Limb (tissue), 2 donors: Measurements from ENCODE around the gene YIF1A.
A peak's percentile ranks its signal among the peaks of the same experiment; 100 is the strongest.
"Not testable (repeated sequence)": the region's sequence is repeated elsewhere in the genome, so short reads cannot be mapped to it uniquely, and the experiment has no call there.

Source experiments
- DNase-seq, 2 donors: peaks; one replicate each; pipeline ENCODE4 v3.0.0-alpha.2; 2016; ENCODE audit errors: extremely low spot score in 2 of 2

YIF1A gene

DNA sequence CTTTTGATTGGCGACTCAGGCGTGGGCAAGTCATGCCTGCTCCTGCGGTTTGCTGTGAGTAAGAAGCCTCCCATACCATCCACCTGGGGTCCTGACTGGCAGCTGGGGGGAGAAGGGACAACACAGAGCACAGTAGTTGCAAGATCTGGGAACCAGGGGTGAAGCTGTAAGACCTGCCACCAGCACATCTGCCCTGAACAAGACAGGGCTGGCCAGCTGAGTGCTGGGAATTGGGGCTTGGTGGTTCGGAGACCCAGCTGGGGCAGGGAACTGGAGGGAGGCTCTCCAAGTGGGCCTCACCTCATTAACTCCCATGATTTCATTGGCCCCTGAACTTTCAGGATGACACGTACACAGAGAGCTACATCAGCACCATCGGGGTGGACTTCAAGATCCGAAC, 17.1 kb downstream of the YIF1A start:
- DNase-seq = no peak

DNA sequence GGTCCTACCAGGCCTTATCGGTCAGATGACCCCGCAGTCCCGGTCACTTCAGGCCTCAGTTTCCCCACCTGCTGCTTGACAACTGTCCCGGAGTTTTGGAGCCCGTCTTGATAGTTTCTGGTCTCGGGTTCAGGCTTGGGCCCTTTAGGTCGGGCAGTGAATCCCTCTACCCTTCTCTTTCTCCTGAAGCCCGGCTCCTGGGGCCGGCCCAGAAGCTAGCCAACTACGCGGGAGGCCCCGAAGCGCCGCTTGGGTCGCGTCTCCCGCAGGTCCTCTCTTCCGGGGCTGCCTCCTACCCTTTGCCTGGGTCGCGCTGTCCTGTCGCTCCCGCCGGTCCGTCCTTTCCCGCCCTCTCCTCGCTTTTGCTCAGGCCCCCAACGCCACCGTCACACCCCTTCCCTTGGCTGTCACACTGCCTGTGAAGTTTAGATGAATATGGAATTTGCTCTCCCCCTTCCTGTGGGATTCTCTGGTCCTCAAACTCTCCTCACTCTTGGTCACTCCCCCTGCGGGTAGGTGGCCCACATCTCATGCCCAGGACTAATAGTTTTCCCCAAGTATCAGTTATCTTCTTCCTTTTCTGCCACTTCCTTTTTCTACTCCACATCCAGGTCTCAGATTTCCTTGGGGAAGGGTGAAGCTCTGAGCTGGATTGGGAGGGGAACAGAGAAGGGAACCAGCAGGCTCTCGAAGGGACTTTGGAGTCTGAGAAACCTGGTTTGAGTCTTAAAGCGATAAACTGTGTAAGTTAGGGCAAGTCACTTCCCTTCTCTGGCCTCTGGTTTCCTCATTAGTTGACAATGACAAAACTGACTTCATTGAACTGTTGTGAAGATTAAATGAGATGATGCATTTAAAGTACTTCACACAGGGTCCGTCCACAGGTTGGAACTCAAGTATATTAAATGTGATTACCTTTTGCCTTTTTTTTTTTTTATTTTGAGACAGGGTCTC, 19.7 kb downstream of the YIF1A start:
- no peak for DNase-seq

DNA sequence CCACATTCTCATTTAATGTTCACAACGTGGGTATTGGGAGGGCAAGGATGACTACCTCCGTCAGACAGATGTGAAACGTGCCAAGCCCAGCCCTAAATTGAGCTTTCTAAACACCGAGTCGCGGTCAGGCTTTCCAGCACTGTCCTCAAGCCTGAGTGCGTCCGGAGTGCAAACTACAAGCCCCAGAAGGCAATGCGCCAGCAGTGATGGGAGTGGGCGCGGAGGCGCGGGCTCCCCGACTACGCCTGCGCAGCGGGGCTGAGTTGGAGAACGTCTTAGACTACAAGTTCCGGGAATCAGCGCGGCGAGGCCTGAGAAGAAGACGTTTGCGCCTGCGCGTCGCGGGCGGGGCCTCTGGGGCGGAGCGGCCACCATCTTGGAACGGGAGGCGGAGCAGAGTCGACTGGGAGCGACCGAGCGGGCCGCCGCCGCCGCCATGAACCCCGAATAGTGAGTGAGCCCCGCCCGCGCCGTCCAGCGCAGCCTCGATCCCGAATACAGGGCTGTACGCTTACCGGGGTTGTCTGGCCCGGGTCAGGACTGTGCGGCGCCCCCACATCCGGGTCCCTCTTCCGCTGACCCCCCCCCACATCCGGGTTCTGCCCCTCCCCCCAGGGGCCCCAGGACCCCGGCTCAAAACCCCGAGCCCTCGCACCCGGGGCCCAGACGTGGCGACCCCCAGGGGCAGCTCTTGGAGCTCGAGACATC, 20.5 kb downstream of the YIF1A start, which contains the start of gene RAB1B:
TSS of gene RAB1B (plus strand) at position 396 of the 708 bp plus-strand sequence. CDS start at position 437, 41 bp downstream.
- DNase-seq = peak; percentile 100

DNA sequence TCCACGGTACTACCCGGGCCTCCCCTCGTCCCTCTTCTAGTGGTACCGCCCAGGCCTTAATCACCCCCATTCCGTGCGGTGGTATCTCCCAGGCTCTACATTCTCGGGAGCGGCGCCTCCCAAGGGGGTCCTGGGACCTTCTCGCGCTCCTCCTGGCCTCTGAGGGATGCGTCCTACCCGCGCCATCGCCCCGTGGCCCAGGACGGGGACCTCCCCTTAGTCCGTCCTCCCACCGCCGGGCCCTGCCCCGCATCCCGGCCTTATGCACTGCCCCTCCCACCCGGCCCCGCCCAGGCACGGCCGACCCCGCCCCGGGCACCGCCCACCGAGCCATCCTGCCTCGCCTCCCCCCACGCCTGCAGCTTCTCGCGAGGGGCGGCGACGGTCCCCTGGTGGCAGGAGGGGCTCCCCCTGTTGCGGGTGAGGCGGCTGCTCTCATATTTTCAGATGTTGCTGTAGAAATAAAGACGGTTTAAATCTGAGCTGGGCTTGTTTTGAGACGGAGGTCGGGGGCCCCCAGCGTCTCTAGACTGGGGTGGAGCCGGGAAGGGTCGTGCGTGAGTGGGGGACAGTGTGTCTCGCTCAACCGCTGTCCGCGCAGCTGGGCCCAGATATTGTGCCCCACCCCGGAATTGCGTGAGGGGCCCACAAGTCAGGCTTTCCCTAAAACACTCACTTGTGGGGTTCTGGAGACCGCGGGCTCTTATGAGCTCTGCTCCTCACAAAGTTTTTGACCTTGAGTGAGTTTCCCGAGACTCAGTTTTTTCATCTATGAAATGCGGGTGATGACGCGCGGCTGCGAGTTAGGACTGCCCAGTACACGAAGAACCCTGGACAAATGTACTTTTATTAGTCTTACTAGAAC, 21.3 kb downstream of the YIF1A start:
- peak; percentile 88 to 97 for DNase-seq

DNA sequence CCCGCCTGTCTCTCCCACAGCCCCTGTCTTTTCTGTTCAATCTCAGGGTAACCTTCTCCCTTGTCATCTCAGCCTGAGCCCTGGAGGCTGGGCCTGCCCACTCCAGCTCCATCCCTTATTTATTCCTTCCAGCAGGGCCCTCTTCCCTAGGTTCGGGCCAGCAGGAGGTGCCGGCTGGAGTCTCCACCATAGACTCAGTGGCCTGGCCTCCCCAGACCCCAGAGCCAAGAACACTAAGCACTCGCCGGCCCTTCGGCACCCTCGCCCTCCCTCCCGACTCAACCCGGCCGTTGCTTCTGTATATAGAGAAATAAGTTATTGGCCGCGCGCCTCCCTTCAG, 21.9 kb downstream of the YIF1A start:
- no peak for DNase-seq

DNA sequence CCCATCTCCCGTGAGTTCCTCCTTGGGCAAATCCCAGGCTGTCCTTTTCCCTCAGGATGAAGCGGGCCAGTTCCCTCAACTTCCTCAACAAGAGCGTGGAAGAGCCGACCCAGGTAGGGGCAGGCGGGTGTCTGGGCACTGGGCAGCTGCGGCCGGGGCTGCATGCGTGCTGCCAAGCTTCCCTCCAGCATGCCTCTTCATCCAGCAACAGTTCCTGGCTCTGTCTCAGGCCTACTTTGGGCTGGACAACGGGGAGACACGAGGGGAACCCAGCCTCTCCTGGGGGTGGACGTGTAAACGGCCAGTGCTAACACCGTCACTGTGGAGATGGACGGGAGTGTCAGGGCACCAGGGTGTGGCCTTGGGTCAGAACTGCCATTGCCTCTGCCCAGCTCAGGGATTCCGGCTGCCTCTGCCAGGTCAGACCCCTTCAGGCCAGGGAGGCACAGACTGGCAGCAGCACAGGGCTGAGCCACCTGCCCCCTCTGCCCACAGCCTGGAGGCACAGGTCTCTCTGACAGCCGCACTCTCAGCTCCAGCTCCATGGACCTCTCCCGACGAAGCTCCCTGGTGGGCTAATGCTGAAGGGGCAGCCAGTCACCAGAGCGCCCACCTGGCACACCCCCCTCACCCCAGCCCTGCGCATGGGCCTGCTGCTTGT, 22.4 kb downstream of the YIF1A start:
- no peak for DNase-seq

DNA sequence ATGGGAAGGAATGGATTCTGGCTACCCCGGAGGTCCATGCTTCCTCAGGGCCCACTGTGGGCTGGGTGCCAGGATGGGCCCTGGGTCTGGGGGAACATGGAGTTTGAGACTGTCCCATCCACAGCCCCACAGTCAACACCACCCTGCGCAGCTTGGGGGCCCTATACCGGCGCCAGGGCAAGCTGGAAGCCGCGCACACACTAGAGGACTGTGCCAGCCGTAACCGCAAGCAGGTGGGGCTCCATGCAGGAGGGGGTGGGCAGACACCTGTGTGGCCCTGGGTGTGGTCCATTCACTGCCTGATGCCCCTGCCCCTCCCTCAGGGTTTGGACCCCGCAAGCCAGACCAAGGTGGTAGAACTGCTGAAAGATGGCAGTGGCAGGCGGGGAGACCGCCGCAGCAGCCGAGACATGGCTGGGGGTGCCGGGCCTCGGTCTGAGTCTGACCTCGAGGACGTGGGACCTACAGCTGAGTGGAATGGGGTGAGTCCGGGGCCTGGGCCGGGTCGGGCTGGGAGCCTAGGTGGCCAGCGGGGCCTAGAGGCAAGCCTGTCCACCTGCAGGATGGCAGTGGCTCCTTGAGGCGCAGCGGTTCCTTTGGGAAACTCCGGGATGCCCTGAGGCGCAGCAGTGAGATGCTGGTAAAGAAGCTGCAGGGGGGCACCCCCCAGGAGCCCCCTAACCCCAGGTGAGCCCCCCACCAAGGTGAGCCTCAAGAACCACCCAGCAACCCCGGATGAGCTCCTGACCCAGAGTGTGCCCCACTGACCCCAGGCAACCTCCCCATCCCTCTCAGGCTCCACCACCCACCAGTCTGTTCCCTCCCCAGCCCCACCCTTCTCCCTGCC, 23.2 kb downstream of the YIF1A start:
- no peak for DNase-seq

DNA sequence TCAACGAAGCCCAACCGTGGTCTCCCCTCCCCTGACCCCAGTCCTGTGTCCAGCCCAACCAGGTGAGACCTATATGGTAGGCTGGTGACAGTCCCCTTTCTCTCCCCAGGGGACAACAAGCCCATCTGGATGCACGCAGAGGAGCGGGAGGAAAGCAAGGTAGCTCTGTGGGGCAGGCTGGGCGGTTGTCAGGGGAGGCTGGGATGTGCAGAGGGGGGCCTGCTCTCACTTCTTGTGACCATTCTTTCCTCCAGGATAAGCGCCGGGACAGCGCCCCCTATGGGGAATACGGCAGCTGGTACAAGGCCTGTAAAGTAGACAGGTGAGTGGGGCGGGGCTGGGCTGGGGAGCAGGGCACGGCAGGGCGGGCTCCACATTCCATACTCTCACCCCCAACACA, 24.0 kb downstream of the YIF1A start:
- DNase-seq = no peak

DNA sequence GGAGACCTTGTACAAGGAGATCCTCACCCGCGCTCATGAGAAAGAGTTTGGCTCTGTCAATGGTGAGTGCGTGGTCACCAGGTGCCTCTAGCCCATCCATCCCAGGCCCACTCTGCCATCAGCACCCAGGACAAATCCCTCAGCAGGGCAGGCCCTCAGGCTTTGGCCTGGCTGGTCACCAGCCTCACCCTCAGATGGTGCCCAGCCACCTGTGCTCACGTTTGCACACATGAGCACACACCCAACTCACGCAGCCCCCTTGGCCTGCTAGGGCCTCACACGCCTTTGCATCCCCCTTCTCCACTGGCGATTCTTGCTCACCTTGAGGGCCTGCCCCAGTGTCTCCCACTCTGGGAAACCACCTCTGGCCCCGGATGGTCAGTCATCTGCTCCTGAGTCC, 24.6 kb downstream of the YIF1A start:
- DNase-seq = no peak

DNA sequence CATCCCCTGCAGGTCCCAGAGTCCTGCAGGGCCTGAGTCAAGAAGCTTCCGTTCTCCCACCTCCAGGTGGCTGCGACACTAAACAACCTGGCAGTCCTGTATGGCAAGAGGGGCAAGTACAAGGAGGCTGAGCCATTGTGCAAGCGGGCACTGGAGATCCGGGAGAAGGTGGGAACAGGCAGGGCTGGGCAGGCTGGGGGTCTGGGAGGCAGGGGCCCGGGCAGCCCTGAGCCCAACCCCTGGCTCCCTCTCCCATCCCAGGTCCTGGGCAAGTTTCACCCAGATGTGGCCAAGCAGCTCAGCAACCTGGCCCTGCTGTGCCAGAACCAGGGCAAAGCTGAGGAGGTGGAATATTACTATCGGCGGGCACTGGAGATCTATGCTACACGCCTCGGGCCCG, 25.2 kb downstream of the YIF1A start:
- no peak for DNase-seq

DNA sequence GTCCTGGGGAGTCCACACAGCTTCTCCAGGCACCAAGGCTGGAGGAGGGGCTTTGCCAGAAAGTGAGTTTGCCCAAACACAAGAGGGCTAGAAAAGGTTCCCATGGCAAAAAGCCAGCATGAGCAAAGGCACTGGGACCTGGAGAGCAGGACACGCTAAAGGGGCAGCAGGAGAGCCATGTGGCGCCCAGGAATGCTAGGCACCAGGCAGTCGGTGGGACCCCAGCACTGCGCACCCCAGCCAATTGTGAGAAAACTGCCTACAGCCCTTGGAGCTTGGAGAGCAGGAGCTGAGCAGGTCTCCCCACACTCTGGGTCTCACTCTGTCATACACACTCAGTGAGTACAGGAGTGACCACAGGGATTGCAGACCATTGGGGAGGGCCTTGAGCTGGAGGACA, 25.7 kb downstream of the YIF1A start:
- no peak for DNase-seq

DNA sequence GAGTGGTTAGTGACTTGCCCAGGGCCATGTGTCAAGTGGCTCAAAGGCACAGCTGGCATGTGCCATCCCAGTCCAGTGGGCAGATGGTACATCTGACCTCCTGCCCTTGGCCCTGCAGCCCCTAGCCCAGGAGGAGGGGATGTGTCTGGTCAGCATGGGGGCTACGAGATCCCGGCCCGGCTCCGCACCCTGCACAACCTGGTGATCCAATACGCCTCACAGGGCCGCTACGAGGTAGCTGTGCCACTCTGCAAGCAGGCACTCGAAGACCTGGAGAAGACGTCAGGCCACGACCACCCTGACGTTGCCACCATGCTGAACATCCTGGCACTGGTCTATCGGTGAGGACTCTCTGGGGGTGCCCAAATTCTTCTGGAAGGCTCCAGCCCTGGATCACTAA, 26.2 kb downstream of the YIF1A start:
- DNase-seq = no peak

DNA sequence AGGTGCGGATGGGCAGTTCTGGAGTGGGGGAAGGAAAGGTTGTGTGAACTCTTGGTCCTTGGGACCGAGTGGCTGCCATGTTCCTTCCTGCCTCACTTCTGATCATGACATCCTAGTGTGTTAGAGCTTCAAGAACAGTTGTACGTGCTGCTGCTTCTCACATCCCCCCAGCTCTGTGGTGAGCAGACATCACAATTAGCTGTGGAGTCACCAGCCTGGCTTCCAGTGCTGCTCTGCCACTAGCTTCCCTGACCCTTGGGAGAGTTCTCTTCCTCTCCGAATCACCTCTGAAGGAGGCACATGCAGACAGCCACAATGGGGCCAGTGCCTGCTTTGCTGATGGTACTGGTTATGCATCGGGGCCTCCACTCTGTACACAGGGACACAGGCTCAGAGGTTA, 26.8 kb downstream of the YIF1A start:
- DNase-seq = no peak

DNA sequence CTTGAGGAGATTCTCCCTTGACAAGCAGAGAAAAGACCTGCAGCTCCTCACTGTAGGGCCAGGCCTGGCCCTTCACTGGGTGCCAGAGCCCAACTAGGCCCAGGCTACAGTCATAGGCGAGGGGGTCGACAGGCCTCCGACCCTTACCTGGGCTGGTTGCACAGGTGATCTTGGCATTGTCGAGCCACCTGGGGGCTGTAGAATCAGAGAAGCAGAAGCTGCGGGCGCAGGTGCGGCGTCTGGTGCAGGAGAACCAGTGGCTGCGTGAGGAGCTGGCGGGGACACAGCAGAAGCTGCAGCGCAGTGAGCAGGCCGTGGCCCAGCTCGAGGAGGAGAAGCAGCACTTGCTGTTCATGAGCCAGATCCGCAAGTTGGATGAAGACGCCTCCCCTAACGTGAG, 27.4 kb downstream of the YIF1A start:
- DNase-seq = no peak

DNA sequence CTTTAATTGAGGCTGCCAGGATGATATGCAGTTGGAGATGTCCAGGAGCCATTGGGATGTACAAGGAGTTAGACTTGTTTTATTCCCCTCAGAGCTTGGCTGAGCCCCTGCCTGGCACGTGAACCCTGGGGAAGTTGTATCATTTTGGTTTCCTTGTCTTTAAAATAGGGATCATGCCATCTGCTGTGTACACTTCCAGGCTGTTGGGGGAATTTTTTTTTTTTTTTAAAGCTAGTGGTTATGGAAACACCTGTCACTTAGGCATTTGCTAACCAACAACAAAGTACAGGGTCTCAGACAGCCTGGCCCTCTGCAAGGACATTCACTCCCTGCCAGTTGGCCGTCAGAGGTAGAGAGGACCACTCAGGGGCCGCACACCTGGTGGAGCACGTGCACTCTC, 29.0 kb downstream of the YIF1A start:
- no peak for DNase-seq

DNA sequence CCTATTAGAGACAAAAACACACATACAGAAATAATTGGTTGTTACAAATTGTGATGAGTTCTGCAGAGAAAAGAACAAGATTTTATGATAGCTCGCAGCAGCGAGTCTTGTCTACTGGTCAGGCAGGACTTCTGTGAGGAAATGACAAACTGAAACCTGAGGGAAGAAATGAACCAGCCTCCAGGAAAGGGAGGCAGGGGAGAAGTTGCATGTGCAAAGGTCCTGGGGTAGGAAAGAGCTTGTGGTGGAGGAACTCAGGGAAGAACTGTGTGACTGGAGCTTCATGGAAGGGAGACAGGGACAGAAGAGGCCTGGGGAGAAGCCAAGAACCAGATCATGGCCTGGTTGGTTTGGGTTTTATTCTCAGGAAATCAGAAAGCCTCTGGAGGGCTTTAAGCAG, 29.7 kb downstream of the YIF1A start:
- no peak for DNase-seq

DNA sequence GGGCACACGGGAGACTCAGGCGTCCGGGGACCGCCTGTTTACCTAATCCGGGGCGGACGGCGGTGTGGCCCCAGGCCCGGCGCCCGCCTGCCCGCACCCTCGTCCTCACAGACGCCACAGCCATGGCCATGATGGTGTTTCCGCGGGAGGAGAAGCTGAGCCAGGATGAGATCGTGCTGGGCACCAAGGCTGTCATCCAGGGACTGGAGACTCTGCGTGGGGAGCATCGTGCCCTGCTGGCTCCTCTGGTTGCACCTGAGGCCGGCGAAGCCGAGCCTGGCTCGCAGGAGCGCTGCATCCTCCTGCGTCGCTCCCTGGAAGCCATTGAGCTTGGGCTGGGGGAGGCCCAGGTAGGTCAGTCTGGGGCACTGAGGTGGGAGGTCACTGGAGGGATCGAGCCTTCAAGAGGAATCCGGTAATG, 30.5 kb downstream of the YIF1A start:
- no peak for DNase-seq

DNA sequence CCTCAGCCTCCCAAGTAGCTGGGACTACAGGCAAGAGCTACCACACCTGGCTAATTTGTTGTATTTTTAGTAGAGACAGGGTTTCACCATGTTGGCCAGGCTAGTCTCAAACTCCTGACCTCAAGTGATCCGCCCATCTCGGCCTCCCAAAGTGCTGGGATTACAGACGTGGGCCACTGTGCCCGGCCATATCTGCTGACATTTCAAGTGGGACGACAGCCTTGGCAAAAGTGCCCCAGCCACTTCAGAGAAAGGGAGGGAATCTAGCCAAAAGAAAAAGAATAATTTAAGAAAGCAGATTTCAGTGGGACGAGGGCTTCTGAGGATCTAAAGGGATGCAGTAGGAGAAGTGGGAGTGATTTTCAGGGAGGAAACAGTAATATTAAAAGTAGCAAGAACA, 35.9 kb downstream of the YIF1A start:
- DNase-seq = not testable (repeated sequence)

DNA sequence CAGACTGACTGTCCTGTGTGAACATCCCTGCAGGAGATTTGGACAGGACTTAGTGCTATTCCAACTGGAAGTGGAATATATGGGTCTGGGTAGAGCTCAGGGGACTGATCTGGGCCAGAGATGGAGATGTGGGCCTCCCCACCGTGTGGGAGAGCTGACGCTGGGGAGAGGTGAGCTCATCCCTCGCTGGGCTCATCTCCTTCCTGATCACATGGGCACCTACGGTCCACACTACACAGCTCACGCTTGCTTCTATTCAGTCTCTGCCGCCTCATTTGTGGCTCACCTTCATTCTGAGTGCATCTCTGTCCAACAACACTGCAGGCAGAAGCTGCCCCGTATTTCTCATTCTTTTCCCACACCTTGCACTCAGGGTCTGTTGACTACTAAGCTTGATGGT, 37.1 kb downstream of the YIF1A start:
- DNase-seq = no peak

DNA sequence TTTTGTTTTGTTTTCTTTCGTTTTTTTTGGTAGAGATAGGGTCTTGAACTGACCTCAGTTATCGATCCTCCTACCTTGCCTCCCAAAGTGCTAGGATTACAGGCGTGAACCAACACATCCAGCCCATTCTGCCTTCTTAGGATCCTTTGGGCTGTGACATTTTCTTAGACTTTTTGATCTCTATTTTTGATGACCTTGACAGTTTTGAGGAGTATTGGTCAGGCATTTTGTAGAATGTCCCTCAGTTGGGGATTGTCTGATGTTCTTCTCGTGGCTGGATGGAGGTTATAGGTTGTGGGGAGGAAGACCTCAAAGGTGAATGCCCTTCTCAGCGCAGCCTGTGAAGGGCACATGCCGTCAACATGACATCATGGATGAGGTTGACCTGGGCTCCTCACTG, 40.0 kb downstream of the YIF1A start:
- no peak for DNase-seq
